ENCODE measurements around the gene RCOR2.
A peak's percentile ranks its signal among the peaks of the same experiment; 100 is the strongest.

The RCOR2 gene

DNA sequence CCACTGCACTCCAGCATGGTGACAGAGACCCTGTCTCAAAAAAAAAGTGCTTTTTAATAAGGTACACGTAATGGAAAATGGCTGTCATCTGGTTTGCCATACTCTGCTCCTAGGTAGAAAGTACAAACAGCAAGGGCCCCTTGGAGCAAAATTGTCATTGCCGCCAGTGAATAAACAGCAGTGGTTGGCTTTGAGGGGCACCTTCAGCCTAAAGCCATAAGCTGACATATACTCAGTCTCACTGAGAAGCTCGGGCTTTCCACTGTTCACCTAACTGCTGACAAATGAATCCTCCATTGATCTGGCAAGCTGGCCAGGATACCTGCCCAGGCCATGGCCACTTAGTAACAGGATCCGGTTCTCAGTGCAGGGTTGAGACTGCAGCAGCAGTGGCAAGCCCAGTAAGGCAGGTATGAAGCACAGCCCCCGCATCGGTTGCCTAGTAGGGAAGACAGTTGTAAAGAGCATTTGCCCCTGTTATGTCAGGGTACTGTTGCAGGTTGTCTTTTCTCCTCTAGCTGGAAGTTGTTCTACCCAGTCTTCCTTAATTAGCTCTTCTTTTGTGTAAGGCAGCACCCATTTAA lies 39.2 kb downstream of the RCOR2 start:
- ATAC-seq (replicated peaks; ENCODE audit: extremely low read depth, poor library complexity, severe bottlenecking) (no peak), DNase-seq (ENCODE audit: low spot score in 2 of 2) (no peak)
- Mint-ChIP-seq H3K36me3 (ENCODE audit: insufficient read depth) (peaks cover 7% of the 10 kb centered on the region), H3K4me1 (peaks cover 54% of the 10 kb centered on the region), H3K4me3 (no peak overlapping the region), H3K27ac (ENCODE audit: low read depth) (peak overlapping the region; percentile 65), H3K27me3 (no peaks in the 10 kb centered on the region), H3K9me3 (no peaks in the 10 kb centered on the region)

DNA sequence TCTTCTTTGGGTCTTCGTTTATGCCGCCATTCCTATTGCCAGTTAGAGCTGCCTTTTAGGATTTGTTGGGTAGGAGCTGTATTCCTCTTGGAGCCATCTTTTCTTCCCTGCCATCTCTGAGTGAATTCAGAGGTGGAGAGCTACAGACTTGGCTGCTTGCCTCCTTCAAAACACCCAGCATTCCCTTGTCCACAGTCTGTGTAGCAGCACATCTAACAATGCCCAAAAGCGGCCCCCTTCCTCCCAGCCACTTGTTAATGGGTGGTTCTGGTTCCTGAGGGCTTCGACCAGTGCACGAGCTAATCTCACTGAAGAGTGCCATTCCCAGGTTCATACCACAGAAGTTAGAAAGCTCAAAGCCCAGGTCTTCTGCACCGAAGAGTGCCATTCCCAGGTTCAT lies 40.3 kb downstream of the RCOR2 start:
- no peak overlapping the region for H3K4me3 Mint-ChIP-seq
- ATAC-seq (replicated peaks; ENCODE audit: extremely low read depth, poor library complexity, severe bottlenecking) (no peak), DNase-seq (ENCODE audit: low spot score in 2 of 2) (no peak)
- H3K27ac Mint-ChIP-seq (ENCODE audit: low read depth): no peak overlapping the region
- H3K9me3 Mint-ChIP-seq: no peaks in the 10 kb centered on the region
- H3K36me3 Mint-ChIP-seq (ENCODE audit: insufficient read depth): peaks cover 7% of the 10 kb centered on the region
- no peaks in the 10 kb centered on the region for H3K27me3 Mint-ChIP-seq
- peaks cover 56% of the 10 kb centered on the region for H3K4me1 Mint-ChIP-seq

DNA sequence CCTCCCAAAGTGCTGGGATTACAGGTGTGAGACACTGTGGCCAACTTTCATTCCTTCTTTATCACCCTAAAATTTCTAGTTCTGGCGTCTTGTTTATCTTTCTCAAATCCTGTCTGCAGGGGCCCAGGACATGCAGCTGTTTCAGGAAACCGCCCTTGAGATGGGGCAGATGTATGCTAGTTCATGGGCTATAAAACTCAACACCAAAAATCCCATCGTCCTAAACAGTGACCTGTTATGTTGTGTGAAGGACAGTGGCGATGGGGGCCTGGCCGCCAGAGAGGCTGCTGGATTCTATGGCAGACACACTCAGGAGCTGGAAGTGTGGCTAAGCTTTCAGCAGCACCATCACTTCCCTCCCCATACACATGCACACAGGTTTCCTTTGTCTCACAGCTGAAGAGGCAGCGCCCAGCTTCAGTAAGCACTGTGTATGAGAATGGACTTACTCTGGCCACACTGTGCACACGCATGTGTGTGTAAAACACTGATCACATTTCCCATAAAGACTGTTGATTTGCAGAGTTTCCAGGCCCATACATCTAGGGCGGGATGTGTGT lies 41.4 kb downstream of the RCOR2 start:
- no peaks in the 10 kb centered on the region for H3K27me3 Mint-ChIP-seq
- peak overlapping the region; percentile 32 for H3K27ac Mint-ChIP-seq (ENCODE audit: low read depth)
- no peaks in the 10 kb centered on the region for H3K9me3 Mint-ChIP-seq
- peaks cover 55% of the 10 kb centered on the region for H3K4me1 Mint-ChIP-seq
- no peak overlapping the region for H3K4me3 Mint-ChIP-seq
- H3K36me3 Mint-ChIP-seq (ENCODE audit: insufficient read depth): peaks cover 7% of the 10 kb centered on the region
- DNase-seq (ENCODE audit: low spot score in 2 of 2) (no peak), ATAC-seq (replicated peaks; ENCODE audit: extremely low read depth, poor library complexity, severe bottlenecking) (no peak)

DNA sequence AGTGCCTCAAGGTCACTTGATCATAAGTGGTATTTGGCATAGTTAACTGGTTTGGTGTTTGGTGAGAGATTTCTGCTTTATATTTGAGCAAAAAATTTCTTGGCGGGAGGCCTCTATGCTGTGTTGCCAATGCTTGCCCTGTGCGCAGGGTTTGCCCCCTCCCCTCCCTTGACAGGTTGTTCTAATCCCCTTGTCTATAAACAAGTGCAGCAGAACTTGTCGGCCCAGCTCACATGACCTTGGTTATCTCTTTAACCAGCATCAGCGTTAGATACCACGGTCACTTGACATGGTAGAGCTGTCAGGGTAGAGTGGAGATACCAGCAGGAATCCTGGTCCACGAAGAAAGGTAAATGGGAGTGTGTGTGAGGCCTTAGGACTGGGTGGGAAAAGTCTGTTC lies 42.5 kb downstream of the RCOR2 start:
- peaks cover 9% of the 10 kb centered on the region for H3K36me3 Mint-ChIP-seq (ENCODE audit: insufficient read depth)
- ATAC-seq (replicated peaks; ENCODE audit: extremely low read depth, poor library complexity, severe bottlenecking): no peak

DNA sequence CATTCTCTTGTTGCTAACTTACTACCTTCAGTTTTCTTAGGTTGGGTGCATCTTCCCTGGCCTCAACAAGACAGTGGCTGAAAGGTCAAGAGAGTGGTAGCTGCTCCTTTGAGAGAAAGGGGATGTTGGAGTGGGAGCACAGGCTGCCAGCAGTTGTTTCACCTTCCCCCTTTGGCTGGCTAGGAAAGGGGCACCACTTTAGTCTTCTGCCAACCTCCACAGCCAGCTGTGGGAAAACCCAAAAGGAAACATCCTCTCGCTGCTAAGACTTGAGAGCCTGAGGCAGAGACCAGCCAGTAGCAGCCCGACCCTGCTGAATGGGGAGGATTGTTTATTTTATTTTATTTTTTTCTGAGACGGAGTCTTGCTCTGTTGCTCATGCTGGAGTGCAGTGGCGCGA lies 43.7 kb downstream of the RCOR2 start:
- Mint-ChIP-seq H3K4me3 (no peak overlapping the region), H3K4me1 (peaks cover 63% of the 10 kb centered on the region), H3K9me3 (no peaks in the 10 kb centered on the region), H3K27ac (ENCODE audit: low read depth) (peak overlapping the region; percentile 25), H3K36me3 (ENCODE audit: insufficient read depth) (peaks cover 7% of the 10 kb centered on the region), H3K27me3 (no peaks in the 10 kb centered on the region)
- ATAC-seq (replicated peaks; ENCODE audit: extremely low read depth, poor library complexity, severe bottlenecking): no peak
- DNase-seq (ENCODE audit: low spot score in 2 of 2): no peak

More for the DNA sequence above, 42.5 kb downstream of the RCOR2 start:
- no peak overlapping the region for H3K27ac Mint-ChIP-seq (ENCODE audit: low read depth)
- H3K27me3 Mint-ChIP-seq: no peaks in the 10 kb centered on the region
- H3K4me1 Mint-ChIP-seq: peaks cover 56% of the 10 kb centered on the region
- no peaks in the 10 kb centered on the region for H3K9me3 Mint-ChIP-seq
- no peak for DNase-seq (ENCODE audit: low spot score in 2 of 2)
- H3K4me3 Mint-ChIP-seq: no peak overlapping the region

DNA sequence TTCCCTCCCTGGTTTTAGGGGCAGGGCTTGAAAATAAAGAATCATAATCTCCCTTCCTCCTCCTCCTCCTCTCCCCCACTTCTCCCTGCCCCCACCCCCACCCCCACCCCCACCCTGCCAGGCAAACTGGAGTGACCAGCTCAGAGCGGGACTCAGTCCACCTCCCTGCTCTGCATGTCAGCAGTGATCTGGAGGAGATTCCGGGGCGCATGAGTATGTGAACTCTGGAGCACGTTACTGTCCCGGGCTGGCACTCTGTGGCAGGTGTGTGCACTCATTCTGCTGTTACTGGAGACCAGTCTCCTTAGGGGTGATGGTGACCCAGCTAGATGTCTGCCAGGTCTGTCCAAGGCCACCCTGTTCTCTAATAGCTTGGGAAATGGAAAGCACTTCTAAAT lies 44.2 kb downstream of the RCOR2 start:
- no peaks in the 10 kb centered on the region for H3K27me3 Mint-ChIP-seq
- H3K9me3 Mint-ChIP-seq: no peaks in the 10 kb centered on the region
- H3K36me3 Mint-ChIP-seq (ENCODE audit: insufficient read depth): peaks cover 6% of the 10 kb centered on the region
- H3K4me1 Mint-ChIP-seq: peaks cover 61% of the 10 kb centered on the region
- H3K4me3 Mint-ChIP-seq: no peak overlapping the region
- ATAC-seq (replicated peaks; ENCODE audit: extremely low read depth, poor library complexity, severe bottlenecking) (no peak), DNase-seq (ENCODE audit: low spot score in 2 of 2) (no peak)
- no peak overlapping the region for H3K27ac Mint-ChIP-seq (ENCODE audit: low read depth)

DNA sequence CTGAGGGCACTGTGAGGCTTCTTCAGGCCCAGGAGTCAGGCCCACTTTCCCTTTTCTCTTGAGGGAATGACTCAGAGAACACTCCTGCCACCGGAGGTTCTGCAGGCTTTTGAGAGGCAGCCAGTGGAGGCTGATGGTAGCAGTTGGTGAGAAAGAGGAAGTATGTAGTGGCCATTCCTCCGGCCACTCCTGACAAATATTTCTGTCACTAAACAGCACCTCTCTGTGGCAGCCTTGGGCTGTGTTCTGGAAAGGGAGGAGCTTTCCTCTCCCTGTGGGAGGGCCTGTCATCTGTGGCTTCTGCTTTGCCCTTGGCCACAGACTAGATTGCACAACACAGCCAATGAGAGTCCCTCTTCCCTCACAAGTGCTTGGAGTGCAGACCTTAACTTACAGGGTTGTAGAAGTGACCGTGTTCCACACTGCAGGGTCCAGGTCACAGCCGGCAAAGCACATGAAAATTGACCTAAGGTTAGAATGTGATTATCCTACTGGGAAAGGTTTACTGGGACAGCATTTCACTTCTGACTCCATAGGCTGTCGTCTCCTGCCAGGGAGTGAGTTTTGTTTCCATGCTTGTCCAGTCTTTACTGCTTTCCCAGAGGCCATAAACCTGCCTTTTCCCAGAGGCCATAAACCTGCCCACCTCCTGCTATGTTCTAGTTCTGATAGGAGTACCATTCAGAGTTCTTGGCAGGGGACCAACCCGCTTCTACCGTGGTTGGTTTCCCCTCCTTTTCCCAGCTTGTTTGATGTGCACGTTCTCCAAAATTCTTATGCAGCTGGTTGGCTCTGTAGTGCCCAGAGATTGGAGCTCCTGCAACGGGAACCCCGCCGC lies 44.8 kb downstream of the RCOR2 start:
- H3K4me3 Mint-ChIP-seq: peak overlapping the region; percentile 34
- peak; percentile 65 for ATAC-seq (replicated peaks; ENCODE audit: extremely low read depth, poor library complexity, severe bottlenecking)

DNA sequence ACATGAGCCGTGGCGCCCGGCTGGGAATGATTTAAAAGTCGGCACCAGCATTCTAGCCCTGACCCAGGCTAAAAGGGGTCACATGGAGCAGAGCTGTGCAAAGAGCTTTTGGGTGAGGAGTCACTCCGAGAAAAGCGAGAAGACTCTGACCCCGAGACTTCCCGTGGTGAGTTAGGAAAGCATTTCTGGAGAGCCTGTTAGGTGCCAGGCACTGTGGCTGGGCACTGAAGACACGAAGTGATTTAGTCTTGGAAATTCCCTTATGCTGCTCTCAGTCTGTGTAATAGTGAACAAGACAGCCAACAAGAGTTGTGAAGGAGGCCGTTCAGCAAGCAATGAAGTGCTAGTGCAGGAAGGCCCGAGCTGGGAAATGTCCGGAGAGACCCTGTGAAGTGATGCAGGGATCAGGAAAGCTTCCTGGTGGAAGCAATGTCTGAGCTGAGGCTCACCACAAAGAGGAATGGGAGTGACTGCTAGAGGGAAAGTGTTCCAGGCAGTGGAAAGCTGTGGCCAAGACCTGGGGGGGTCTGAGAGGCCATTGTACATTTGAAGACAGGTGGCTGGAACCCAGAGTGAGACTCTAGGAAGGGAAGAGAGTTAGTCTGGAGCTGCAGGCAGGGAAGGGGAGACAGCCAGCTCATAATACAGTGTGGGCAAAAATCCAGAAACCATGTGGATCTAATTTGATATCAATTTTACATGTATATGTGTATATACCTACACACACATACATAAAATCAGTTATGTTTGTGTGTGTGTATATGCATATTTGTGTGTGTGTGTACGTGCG lies 46.4 kb downstream of the RCOR2 start:
- Mint-ChIP-seq H3K4me3 (peak overlapping the region; percentile 80), H3K36me3 (ENCODE audit: insufficient read depth) (peaks cover 6% of the 10 kb centered on the region), H3K9me3 (no peaks in the 10 kb centered on the region), H3K4me1 (peaks cover 80% of the 10 kb centered on the region), H3K27ac (ENCODE audit: low read depth) (peak overlapping the region; percentile 80), H3K27me3 (no peaks in the 10 kb centered on the region)
- ATAC-seq (replicated peaks; ENCODE audit: extremely low read depth, poor library complexity, severe bottlenecking) (no peak), DNase-seq (ENCODE audit: low spot score in 2 of 2) (no peak)

More for the DNA sequence above, 44.8 kb downstream of the RCOR2 start:
- Mint-ChIP-seq H3K4me1 (peaks cover 65% of the 10 kb centered on the region), H3K27ac (ENCODE audit: low read depth) (no peak overlapping the region), H3K9me3 (no peaks in the 10 kb centered on the region), H3K36me3 (ENCODE audit: insufficient read depth) (peaks cover 6% of the 10 kb centered on the region), H3K27me3 (no peaks in the 10 kb centered on the region)
- DNase-seq (ENCODE audit: low spot score in 2 of 2): peak; percentile 13 to 20

DNA sequence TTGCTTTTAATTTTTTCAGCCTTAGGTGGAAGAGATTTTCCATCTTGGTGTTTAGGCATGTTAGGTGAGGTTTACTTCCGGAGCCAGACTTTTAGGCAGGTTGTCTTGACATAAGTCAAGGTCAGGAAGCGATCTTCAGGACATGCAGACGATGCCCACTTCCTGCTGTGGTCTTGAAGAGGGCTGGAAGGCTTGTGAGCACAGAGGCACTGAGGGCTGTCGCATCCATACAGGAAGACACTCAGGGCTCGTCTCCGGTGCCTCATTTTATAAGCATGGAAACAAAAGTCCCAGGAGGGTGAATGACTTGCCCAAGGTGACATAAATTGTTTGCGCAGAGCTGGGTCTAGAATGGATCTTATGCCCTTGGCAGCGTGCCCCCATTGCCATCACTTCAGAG lies 47.3 kb downstream of the RCOR2 start:
- Mint-ChIP-seq H3K27me3 (no peaks in the 10 kb centered on the region), H3K36me3 (ENCODE audit: insufficient read depth) (peaks cover 9% of the 10 kb centered on the region), H3K4me1 (peaks cover 82% of the 10 kb centered on the region), H3K9me3 (no peaks in the 10 kb centered on the region), H3K4me3 (peak overlapping the region; percentile 80), H3K27ac (ENCODE audit: low read depth) (peak overlapping the region; percentile 80)
- peak in 1 of 2 donors; percentile 48 for DNase-seq (ENCODE audit: low spot score in 2 of 2)
- peak; percentile 54 for ATAC-seq (replicated peaks; ENCODE audit: extremely low read depth, poor library complexity, severe bottlenecking)

DNA sequence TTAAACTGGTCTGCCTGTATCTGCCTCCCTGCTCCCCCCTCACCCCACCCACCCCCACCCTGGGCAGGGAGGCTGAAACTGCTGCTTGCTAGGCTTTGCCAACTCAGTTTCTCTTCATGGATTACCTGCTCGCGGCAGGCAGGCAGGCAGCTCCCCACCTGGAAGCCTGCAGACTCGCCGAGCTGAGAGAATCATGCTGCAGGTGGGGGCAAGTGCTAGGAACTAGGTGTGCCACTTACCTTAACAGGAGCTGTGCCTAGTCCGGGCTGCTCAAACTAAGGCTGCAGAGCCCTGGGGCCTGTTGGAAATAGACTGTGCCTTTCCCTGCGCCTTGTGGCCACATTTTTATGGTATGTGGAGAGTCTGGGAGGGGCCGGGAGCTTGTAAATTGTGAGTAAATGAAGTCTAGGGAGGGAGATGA lies 47.8 kb downstream of the RCOR2 start:
- Mint-ChIP-seq H3K9me3 (no peaks in the 10 kb centered on the region), H3K27ac (ENCODE audit: low read depth) (peak overlapping the region; percentile 80), H3K36me3 (ENCODE audit: insufficient read depth) (peaks cover 6% of the 10 kb centered on the region), H3K4me3 (peak overlapping the region; percentile 80), H3K27me3 (no peaks in the 10 kb centered on the region), H3K4me1 (peaks cover 77% of the 10 kb centered on the region)
- DNase-seq (ENCODE audit: low spot score in 2 of 2) (no peak), ATAC-seq (replicated peaks; ENCODE audit: extremely low read depth, poor library complexity, severe bottlenecking) (no peak)

DNA sequence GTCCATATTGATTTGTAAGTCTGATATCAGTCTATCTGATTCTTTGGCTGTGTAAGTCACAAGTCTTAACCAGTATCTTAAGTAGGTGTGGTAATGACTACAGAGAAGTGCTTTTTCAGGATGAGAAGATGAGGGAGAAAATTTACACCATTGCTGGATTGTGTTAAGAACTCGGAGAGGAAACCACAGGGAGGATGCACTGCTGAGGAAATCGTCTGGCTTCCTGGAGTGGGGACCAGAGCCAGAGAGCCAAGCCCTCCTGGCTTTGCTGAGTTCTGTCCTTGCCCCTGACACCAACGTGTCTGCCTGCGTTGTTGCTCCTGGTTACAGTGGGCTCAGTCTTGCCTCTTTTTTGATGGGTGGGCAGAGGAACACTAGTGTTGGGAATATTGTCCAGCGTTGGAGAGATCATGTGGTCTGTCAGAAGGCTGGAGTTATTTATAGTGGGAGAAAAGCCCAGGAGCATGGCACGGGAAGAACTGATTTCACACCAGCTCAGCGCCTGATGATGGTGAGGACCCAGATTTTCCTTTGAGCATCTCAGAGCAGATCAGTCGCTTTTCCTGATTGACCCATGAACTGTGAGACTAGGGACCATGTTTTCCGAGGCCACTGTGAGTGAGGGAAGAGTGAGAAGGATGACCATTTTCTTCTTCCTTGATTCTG lies 48.4 kb downstream of the RCOR2 start:
- no peak for ATAC-seq (replicated peaks; ENCODE audit: extremely low read depth, poor library complexity, severe bottlenecking)
- Mint-ChIP-seq H3K4me1 (peaks cover 74% of the 10 kb centered on the region), H3K36me3 (ENCODE audit: insufficient read depth) (peaks cover 8% of the 10 kb centered on the region), H3K27me3 (no peaks in the 10 kb centered on the region), H3K9me3 (no peaks in the 10 kb centered on the region), H3K4me3 (peak overlapping the region; percentile 15), H3K27ac (ENCODE audit: low read depth) (peak overlapping the region; percentile 23)
- no peak for DNase-seq (ENCODE audit: low spot score in 2 of 2)

DNA sequence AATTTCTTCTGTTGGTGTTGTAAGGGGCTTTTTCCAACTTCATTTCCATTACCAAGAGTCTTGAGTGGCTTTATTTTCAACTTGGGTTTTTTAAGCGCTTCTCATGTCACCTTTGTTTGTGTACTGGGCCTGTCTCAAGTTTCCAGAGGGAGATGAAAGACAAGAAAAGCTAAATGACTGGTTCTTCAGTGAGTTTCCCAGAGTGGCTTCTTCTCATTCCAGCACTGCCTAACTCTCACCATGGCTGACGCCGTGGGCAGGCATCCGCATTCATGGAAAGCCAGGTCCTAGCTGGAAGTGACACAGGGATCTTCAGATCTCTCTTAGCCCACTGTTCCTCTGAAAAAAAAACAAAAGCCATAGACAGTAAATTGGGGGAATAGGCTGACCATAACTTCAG lies 49.5 kb downstream of the RCOR2 start:
- DNase-seq (ENCODE audit: low spot score in 2 of 2) (no peak), ATAC-seq (replicated peaks; ENCODE audit: extremely low read depth, poor library complexity, severe bottlenecking) (no peak)
- no peaks in the 10 kb centered on the region for H3K27me3 Mint-ChIP-seq
- H3K4me1 Mint-ChIP-seq: peaks cover 75% of the 10 kb centered on the region
- H3K36me3 Mint-ChIP-seq (ENCODE audit: insufficient read depth): peaks cover 13% of the 10 kb centered on the region
- no peak overlapping the region for H3K4me3 Mint-ChIP-seq
- no peak overlapping the region for H3K27ac Mint-ChIP-seq (ENCODE audit: low read depth)
- no peaks in the 10 kb centered on the region for H3K9me3 Mint-ChIP-seq

All from central memory CD8-positive, alpha-beta T cell (primary cell).